CD4-positive, alpha-beta T cell (primary cell): ENCODE results near the gene PIGP. TPM values are rescaled to one million over a fixed set of nuclear protein-coding genes. Genes with fewer than 3 reads are reported as not detected.

ENCODE experiments used
- ATAC-seq: fragments of 200-7000 bp; cut with Tn5 transposase; one replicate; pipeline ENCODE4 v1.10.0; 2022; ENCODE audit warnings: mild to moderate bottlenecking; ENCODE audit not compliant: poor library complexity
- CTCF ChIA-PET: fragments of 350-600 bp; sonication (Branson Sonifier 250); formaldehyde crosslinking; loops from one replicate; lab custom pipeline; 2021; ENCODE audit warnings: antibody characterized with exemption, inconsistent platforms; lab: Charles Lee
- POLR2A ChIA-PET: fragments of 350-600 bp; sonication (Branson Sonifier 250); formaldehyde crosslinking; loops from one replicate; lab custom pipeline; 2021; ENCODE audit warnings: antibody characterized with exemption, inconsistent platforms; lab: Charles Lee
- DNase-seq, 14 experiments: peaks; one replicate each; pipeline ENCODE4 v3.0.0-alpha.2; 2013 to 2020; ENCODE audit warnings: mixed read lengths in 2 of 14
- H3K27ac ChIP-seq, 2 donors: one replicate each; pipeline versions ENCODE4 v1.5.1 to v1.7.0; 2013; ENCODE audit warnings: low read length in 2 of 2, low read depth in 1 of 2, mild to moderate bottlenecking in 1 of 2
- H3K27me3 ChIP-seq, 2 experiments: 1 replicate in 1 of 2; 2 replicates in 1 of 2; pipeline versions ENCODE4 v1.6.1 to v1.7.0; 2013; ENCODE audit warnings: low read length in 2 of 2, control low read depth in 1 of 2, mild to moderate bottlenecking in 1 of 2, moderate library complexity in 1 of 2; ENCODE audit not compliant: insufficient read depth in 2 of 2, control insufficient read depth in 1 of 2
- H3K36me3 ChIP-seq: one replicate; pipeline ENCODE4 v1.6.1; 2013; ENCODE audit warnings: low read length, control low read depth; ENCODE audit not compliant: insufficient read depth
- H3K4me1 ChIP-seq: one replicate; pipeline ENCODE4 v1.6.1; 2013; ENCODE audit warnings: low read length, control low read depth; ENCODE audit not compliant: insufficient read depth
- H3K4me3 ChIP-seq: one replicate; pipeline ENCODE4 v1.5.1; 2013; ENCODE audit warnings: mild to moderate bottlenecking, low read length, moderate library complexity
- H3K9me3 ChIP-seq, 2 experiments: 1 replicate in 1 of 2; 2 replicates in 1 of 2; pipeline versions ENCODE4 v1.6.1 to v1.7.0; 2013; ENCODE audit warnings: low read length in 2 of 2, mild to moderate bottlenecking in 2 of 2, control low read depth in 1 of 2, moderate library complexity in 1 of 2; ENCODE audit not compliant: control insufficient read depth in 1 of 2, insufficient read depth in 1 of 2
- H3K27ac Mint-ChIP-seq: one replicate; pipeline ENCODE4 v1.8.0; 2020; ENCODE audit warnings: mixed read lengths
- H3K27me3 Mint-ChIP-seq: one replicate; pipeline ENCODE4 v1.8.0; 2021; ENCODE audit warnings: mixed read lengths
- H3K36me3 Mint-ChIP-seq: one replicate; pipeline ENCODE4 v1.8.0; 2021; ENCODE audit warnings: low read depth, mixed read lengths
- H3K4me1 Mint-ChIP-seq: one replicate; pipeline ENCODE4 v1.8.0; 2021; ENCODE audit warnings: low read depth, mixed read lengths
- H3K4me3 Mint-ChIP-seq: one replicate; pipeline ENCODE4 v1.8.0; 2020; ENCODE audit warnings: mild to moderate bottlenecking, mixed read lengths
- H3K9me3 Mint-ChIP-seq: one replicate; pipeline ENCODE4 v1.8.0; 2020; ENCODE audit warnings: mixed read lengths
- CTCF ChIP-seq: fragments of 200-600 bp; IDR thresholded peaks from one replicate; pipeline ENCODE4 v1.8.0; 2022; ENCODE audit warnings: antibody characterized with exemption, mild to moderate bottlenecking
- intact Hi-C, 2 experiments: fragments of 100-400 bp; cut with DNase I in 1 of 2; cut with micrococcal nuclease in 1 of 2; formaldehyde crosslinking; loops; one replicate each; pipeline versions ENCODE4 v1.15.1 to v1.9.0; 2023 to 2025; cut with DNase I, micrococcal nuclease
- total RNA-seq, 174 experiments: library from RNA in 2 of 174; stranded (reverse) in 2 of 174; gene quantifications; one replicate each; pipeline ENCODE4 v1.2.3 and lab custom pipeline; 2021 to 2026

Gene PIGP
- total RNA-seq, 2 experiments from 2014 or later = 11.1 to 14.8 TPM

- no peaks in the 10 kb centered on the region for H3K4me1 ChIP-seq
- Mint-ChIP-seq H3K27ac (no peak overlapping the region), H3K27me3 (no peaks in the 10 kb centered on the region), H3K4me1 (no peaks in the 10 kb centered on the region), H3K4me3 (no peak overlapping the region), H3K9me3 (no peaks in the 10 kb centered on the region), H3K36me3 (peaks cover 18% of the 10 kb centered on the region)
- ATAC-seq (no peak), DNase-seq (no peak)
- POLR2A ChIA-PET = no interaction called here
- peaks cover 1% of the 10 kb centered on the region for H3K36me3 ChIP-seq
- H3K4me3 ChIP-seq = no peak overlapping the region
- TF ChIP-seq CTCF = no peak
- intact Hi-C loops = no loop called here
- H3K27me3 ChIP-seq = no peaks in the 10 kb centered on the region
- no peak overlapping the region for H3K27ac ChIP-seq
- CTCF ChIA-PET = no interaction called here
- H3K9me3 ChIP-seq = no peaks in the 10 kb centered on the region
Measured at GRCh38 chr21:37061926-37062592, 10.8 kb downstream of the PIGP start.

GRCh38 chr21:37060296-37060695 lies 12.6 kb downstream of the PIGP start:
- Mint-ChIP-seq H3K9me3 (no peaks in the 10 kb centered on the region), H3K27me3 (no peaks in the 10 kb centered on the region), H3K36me3 (peaks cover 9% of the 10 kb centered on the region), H3K4me3 (no peak overlapping the region), H3K27ac (no peak overlapping the region), H3K4me1 (no peaks in the 10 kb centered on the region)
- ChIA-PET POLR2A (no interaction called here), CTCF (interaction anchor here (0.5 kb wide), 1 partner anchor 19 kb away, joined by 3 read pairs; no protein-coding TSS in a partner anchor)
- intact Hi-C loops = no loop called here
- no peaks in the 10 kb centered on the region for H3K4me1 ChIP-seq
- no peaks in the 10 kb centered on the region for H3K36me3 ChIP-seq
- H3K4me3 ChIP-seq = no peak overlapping the region
- TF ChIP-seq CTCF = no peak
- ATAC-seq (no peak), DNase-seq (no peak)
- H3K9me3 ChIP-seq = no peaks in the 10 kb centered on the region
- no peaks in the 10 kb centered on the region for H3K27me3 ChIP-seq
- no peak overlapping the region for H3K27ac ChIP-seq

DNA sequence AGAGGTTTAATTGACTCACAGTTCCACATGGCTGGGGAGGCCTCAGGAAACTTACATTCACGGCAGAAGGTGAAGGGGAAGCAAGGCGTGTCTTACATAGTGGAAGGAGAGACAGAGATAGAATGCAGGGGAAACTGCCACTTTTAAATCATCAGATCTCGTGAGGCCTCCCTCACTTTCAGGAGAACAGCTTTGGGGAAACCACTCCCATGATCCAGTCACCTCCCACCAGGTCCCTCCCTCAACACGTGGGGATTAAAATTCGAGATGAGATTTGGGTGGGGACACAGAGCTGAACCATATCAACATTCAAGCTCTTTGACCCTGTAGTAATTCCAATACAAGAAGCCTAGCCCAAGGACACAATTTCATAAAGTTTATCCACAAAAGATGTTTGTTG lies 13.7 kb downstream of the PIGP start:
- ATAC-seq = no peak
- CTCF ChIA-PET = no interaction called here
- POLR2A ChIA-PET = no interaction called here
- intact Hi-C loops = no loop called here
- no peaks in the 10 kb centered on the region for H3K9me3 Mint-ChIP-seq
- H3K4me3 Mint-ChIP-seq = no peak overlapping the region
- H3K36me3 Mint-ChIP-seq = no peaks in the 10 kb centered on the region
- H3K4me3 ChIP-seq = no peak overlapping the region
- H3K4me1 ChIP-seq = no peaks in the 10 kb centered on the region
- H3K27ac Mint-ChIP-seq = no peak overlapping the region
- H3K27me3 ChIP-seq = no peaks in the 10 kb centered on the region
- H3K4me1 Mint-ChIP-seq = no peaks in the 10 kb centered on the region
- DNase-seq = no peak
- TF ChIP-seq CTCF = no peak
- no peaks in the 10 kb centered on the region for H3K36me3 ChIP-seq
- H3K9me3 ChIP-seq = no peaks in the 10 kb centered on the region
- no peak overlapping the region for H3K27ac ChIP-seq
- no peaks in the 10 kb centered on the region for H3K27me3 Mint-ChIP-seq
